Measurements from ENCODE around the gene SLC45A2. TPM values are rescaled to one million over a fixed set of nuclear protein-coding genes. Genes with fewer than 3 reads are reported as not detected.

Gene SLC45A2
- total RNA-seq, 1 experiment from 2014 or later = not detected

DNA sequence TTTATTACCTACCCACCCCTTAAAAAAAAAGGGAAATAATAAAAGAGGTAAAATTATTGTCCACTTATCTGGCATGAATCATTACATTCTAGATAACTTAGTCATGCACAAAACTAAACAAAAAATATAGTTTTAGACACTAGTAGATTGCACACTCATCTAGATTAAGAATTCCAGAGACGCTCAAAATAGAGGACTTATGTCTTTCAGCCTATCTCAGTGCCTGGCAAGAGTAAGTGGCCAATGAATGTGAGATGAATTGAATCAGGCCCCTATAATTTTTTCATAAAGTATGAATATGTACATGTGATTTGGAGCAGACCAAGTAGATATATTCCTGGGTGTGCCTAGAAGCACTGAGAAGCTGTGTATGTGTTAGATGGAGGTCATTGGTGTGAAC is 50.3 kb downstream of the SLC45A2 start:
- no peaks in the 10 kb centered on the region for H3K9me3 ChIP-seq (ENCODE audit: control insufficient read depth, low read depth, low read length)
- Mint-ChIP-seq H3K9me3 (no peaks in the 10 kb centered on the region), H3K4me3 (no peak overlapping the region), H3K4me1 (peaks cover 36 to 40% of the 10 kb centered on the region in 2 experiments), H3K27me3 (ENCODE audit: low read depth) (peaks cover 36% of the 10 kb centered on the region), H3K36me3 (ENCODE audit: insufficient read depth in 1 of 3, low read depth in 3 of 3) (no peaks in the 10 kb centered on the region), H3K27ac (no peak overlapping the region)
- no peak overlapping the region for H2BK5ac ChIP-seq (ENCODE audit: insufficient read length, low read length)
- TF ChIP-seq, protein P1, sequence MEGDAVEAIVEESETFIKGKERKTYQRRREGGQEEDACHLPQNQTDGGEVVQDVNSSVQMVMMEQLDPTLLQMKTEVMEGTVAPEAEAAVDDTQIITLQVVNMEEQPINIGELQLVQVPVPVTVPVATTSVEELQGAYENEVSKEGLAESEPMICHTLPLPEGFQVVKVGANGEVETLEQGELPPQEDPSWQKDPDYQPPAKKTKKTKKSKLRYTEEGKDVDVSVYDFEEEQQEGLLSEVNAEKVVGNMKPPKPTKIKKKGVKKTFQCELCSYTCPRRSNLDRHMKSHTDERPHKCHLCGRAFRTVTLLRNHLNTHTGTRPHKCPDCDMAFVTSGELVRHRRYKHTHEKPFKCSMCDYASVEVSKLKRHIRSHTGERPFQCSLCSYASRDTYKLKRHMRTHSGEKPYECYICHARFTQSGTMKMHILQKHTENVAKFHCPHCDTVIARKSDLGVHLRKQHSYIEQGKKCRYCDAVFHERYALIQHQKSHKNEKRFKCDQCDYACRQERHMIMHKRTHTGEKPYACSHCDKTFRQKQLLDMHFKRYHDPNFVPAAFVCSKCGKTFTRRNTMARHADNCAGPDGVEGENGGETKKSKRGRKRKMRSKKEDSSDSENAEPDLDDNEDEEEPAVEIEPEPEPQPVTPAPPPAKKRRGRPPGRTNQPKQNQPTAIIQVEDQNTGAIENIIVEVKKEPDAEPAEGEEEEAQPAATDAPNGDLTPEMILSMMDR (conservative IDR thresholded peaks at IDR 0.05) = no peak
- no peak overlapping the region for H3K14ac ChIP-seq (ENCODE audit: insufficient read depth, low read length)
- peaks cover 10% of the 10 kb centered on the region for H3K23me2 ChIP-seq (ENCODE audit: insufficient read length, low read depth, low read length, poor library complexity, severe bottlenecking)
- no peak overlapping the region for H2BK15ac ChIP-seq (ENCODE audit: low read depth, low read length)
- peaks cover 7% of the 10 kb centered on the region; the same call in 1 of the 2 replicates for H3K4me1 ChIP-seq (ENCODE audit: insufficient read depth, low read length)
- H3K4ac ChIP-seq (ENCODE audit: low read depth, low read length) = no peak overlapping the region
- H3K9ac ChIP-seq (ENCODE audit: extremely low read depth, insufficient read length, low read length) = no peak overlapping the region
- DNase-seq = no peak
- H3K79me2 ChIP-seq (ENCODE audit: insufficient read depth, low read length) = no peaks in the 10 kb centered on the region
- H4K91ac ChIP-seq (ENCODE audit: insufficient read length, low read depth, low read length) = no peak overlapping the region
- H2BK12ac ChIP-seq (ENCODE audit: insufficient read length, low read depth, low read length) = no peak overlapping the region
- no peak overlapping the region for H3T11ph ChIP-seq (ENCODE audit: low read length)
- no peaks in the 10 kb centered on the region for H3K79me1 ChIP-seq (ENCODE audit: insufficient read depth, low read depth, low read length, poor library complexity, severe bottlenecking)
- no peak overlapping the region for H4K5ac ChIP-seq (ENCODE audit: insufficient read length, low read depth, low read length)
- no peak overlapping the region for H3K4me2 ChIP-seq (ENCODE audit: insufficient read depth, insufficient read length, low read length)
- no peak overlapping the region for H2BK120ac ChIP-seq (ENCODE audit: low read depth, low read length, poor library complexity, severe bottlenecking)
- no peak overlapping the region for H3K23ac ChIP-seq (ENCODE audit: insufficient read length, low read depth, low read length)
- no CpG with 5 or more reads among the region's 1 CpG for WGBS (ENCODE audit: extremely low coverage, insufficient read length, low lambda C conversion rate)
- no peak overlapping the region for H4K8ac ChIP-seq (replicated peaks; ENCODE audit: insufficient read length, low read depth, low read length)
- no peak overlapping the region for H3K18ac ChIP-seq (ENCODE audit: insufficient read length, low read depth, low read length)
- no peak overlapping the region for H3K27ac ChIP-seq (ENCODE audit: insufficient read length, low read depth, low read length)
- no peak overlapping the region for H2AK5ac ChIP-seq (ENCODE audit: insufficient read length, low read length)
- no peak overlapping the region for H2AFZ ChIP-seq (ENCODE audit: low read length)
- peaks cover 11% of the 10 kb centered on the region; the same call in 1 of the 2 replicates for H3K27me3 ChIP-seq (ENCODE audit: insufficient read depth, low read length)
- no peak overlapping the region for H3K56ac ChIP-seq (ENCODE audit: insufficient read length, low read depth, low read length)
- H4K20me1 ChIP-seq (ENCODE audit: control insufficient read depth, insufficient read depth, insufficient read length) = no peaks in the 10 kb centered on the region
- H2BK20ac ChIP-seq (ENCODE audit: low read depth, low read length, poor library complexity, severe bottlenecking) = no peak overlapping the region
